Cardiac fibroblast (primary cell): ENCODE measurements around the gene PMIS2.

ENCODE experiments used
- DNase-seq, 2 donors: peaks; one replicate each; pipeline versions ENCODE4 v3.0.0 to v3.0.0-alpha.2; 2010; ENCODE audit warnings: low read depth in 2 of 2
- H3K4me3 ChIP-seq, 2 donors: replicated peaks in 1 of 2; 1 replicate in 1 of 2; 2 replicates in 1 of 2; pipeline ENCODE4 v1.5.1; 2011; ENCODE audit warnings: low read depth in 2 of 2, low read length in 2 of 2, mild to moderate bottlenecking in 2 of 2, moderate library complexity in 1 of 2
- TF ChIP-seq, protein P1 (sequence below): IDR thresholded peaks from one replicate; pipeline ENCODE4 v1.5.1; 2011; ENCODE audit warnings: low read depth, mild to moderate bottlenecking, low read length, inconsistent platforms

The PMIS2 gene

DNA sequence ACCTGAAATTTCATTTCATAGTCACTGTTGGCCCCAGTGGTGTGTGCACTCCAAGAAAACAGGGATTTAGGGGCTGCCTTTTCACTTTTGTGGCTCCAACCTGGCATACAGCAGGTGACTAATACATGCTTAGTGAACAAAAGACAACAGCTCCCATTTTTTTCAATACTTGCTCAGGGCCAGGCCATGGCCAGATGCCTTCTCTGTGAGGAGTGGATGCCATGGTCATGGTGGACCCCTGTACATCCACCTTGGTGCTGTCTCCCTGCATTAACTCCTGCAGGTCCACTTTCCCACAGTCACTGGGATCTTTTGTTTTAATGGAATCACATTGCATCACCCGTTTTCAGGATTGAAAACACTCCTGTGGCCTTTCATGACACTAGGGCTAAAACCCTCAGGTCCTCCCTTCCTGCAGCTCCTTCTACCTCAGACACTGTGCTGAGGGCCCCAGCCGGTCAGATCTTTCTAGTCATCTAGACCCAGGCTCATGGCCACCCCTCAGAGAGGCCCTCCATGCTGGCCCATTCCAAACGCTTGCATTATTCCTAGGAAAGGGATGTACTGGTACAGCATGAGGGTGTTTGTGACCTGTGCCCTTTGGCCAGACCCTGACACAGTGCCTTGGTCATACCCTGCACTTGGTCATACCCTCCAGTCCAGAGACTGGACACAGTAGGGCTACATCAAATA, 41.7 kb upstream of the PMIS2 start:
- TF ChIP-seq, protein P1, sequence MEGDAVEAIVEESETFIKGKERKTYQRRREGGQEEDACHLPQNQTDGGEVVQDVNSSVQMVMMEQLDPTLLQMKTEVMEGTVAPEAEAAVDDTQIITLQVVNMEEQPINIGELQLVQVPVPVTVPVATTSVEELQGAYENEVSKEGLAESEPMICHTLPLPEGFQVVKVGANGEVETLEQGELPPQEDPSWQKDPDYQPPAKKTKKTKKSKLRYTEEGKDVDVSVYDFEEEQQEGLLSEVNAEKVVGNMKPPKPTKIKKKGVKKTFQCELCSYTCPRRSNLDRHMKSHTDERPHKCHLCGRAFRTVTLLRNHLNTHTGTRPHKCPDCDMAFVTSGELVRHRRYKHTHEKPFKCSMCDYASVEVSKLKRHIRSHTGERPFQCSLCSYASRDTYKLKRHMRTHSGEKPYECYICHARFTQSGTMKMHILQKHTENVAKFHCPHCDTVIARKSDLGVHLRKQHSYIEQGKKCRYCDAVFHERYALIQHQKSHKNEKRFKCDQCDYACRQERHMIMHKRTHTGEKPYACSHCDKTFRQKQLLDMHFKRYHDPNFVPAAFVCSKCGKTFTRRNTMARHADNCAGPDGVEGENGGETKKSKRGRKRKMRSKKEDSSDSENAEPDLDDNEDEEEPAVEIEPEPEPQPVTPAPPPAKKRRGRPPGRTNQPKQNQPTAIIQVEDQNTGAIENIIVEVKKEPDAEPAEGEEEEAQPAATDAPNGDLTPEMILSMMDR, result no peak
- no peak for DNase-seq
- peak overlapping the region; percentile 90 to 94 for H3K4me3 ChIP-seq

DNA sequence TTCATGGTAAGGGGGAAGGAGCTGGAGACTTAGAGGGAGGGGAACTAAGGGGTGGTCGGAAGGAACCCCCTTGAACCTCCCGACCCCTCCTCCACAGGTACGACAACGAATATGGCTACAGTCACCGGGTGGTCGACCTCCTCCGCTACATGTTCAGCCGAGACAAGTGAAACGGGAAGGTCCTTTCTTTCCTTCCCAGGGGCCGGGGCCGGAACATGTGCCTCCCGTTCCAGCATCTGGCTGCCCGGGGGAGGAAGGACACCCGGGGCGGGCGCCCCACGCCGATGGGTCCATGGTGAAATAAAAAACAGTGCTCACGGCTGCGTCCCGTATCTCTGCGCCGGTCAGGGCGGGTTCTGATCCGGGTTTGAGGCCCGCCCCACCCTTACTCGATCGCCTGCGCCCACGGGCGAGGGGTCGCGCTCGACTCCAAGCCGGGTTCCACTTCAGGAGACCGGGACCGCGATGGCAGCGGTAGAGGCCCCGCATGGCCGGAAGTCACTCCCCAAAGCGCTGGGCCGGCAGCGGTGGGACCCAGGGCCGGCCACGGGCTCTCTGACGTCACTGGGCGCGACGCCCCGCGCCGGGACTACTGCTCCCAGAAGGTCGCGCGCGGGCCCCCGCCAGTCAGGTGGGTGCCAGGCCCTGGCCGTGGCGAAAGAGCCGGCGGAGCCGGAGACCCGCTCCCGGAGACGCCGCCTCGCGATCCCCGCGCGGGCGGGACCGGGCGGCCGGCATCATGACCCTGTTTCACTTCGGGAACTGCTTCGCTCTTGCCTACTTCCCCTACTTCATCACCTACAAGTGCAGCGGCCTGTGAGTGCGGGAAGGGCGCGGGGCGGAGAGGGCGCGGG, 40.7 kb upstream of the PMIS2 start, which contains the start of gene TMEM147:
Gene TMEM147, plus strand, starts transcription at position 626 of the 854 bp plus-strand sequence. Its CDS starts 114 bp downstream, at position 740.
- peak within 1 kb of the TSS; percentile 90 to 94 for H3K4me3 ChIP-seq
- TF ChIP-seq, protein P1, result no peak
- peak; percentile 82 to 90 for DNase-seq

DNA sequence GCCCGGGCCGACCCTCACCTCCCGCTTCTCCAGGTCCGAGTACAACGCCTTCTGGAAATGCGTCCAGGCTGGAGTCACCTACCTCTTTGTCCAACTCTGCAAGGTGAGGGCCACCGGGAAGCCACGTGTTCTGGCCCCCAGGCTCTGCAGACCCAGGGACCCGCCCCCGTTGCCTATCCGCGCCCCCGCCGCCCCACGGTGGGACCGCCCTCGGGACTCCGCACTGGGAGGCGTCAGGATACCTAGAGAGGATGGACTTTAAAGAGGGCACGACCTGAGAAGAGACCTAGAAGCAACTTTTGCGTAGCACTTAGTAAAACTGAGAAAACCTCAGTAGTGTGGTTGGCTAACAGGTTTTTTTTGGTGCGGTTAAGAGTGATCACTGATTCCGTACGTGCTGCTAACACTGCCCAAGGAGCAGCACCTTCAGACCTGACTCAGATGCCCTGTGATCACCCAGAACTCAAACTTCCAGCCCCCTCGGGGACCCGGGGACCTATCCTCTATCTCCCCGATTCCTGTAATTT, 40.1 kb upstream of the PMIS2 start:
- peak overlapping the region; percentile 90 to 94 for H3K4me3 ChIP-seq
- peak; percentile 26 to 31 for DNase-seq
- TF ChIP-seq, protein P1, result no peak

DNA sequence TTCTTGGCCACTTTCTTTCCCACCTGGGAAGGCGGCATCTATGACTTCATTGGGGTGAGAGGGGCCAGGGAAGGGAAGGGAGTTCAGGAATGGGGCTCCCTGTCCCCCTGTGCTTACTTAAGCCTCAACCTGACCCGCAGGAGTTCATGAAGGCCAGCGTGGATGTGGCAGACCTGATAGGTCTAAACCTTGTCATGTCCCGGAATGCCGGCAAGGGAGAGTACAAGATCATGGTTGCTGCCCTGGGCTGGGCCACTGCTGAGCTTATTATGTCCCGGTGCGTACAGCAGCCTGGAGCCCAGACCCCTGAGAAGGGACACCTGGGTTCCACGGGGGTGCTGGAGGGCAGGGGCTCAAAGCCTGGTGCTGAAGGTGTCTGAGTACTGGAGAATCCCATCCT, 39.4 kb upstream of the PMIS2 start:
- DNase-seq, result no peak
- peak overlapping the region; percentile 90 to 94 for H3K4me3 ChIP-seq

DNA sequence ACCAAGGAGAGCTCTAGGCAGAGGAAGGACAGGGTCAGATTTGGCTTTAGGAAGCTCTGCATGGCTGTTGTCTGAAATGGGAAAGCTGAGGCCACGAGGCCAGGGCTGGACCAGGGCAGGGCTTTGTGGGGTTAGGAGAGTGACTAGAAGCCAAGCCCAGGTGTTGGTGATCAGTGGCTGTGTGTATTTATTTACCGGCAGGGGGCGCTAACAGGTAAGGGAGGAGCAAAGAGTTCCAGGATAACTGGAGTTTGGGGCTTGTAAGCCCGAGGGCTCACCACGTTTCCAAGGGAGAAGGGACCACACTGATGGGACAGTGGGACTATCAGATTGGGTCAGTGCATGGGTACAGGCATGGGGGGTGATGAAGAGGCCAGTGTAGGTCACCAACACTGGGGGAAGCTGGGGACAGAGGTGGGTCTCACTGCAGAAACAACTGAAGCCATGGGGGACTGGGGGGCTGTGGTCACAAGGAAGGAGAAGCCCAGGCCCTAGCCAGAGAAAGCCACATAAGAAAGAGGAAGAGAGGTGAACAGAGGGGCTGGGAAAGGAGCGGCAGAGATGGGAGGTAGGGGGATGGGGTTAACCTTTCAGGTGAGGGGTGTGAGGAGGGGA, 36.7 kb upstream of the PMIS2 start:
- no peak overlapping the region for H3K4me3 ChIP-seq

More for the DNA sequence above, 39.4 kb upstream of the PMIS2 start:
- TF ChIP-seq, protein P1, result no peak

More for the DNA sequence above, 36.7 kb upstream of the PMIS2 start:
- DNase-seq, result peak; percentile 77 to 78
- TF ChIP-seq, protein P1, result peak; percentile 80
